ENCODE measurements around the gene FHIT.

FHIT gene

GRCh38 chr3:60065227-60065868 is 1185.9 kb downstream of the FHIT start:
- TF ChIP-seq POLR2AphosphoS5 (IDR thresholded peaks at IDR 0.05; ENCODE audit: low read depth, low read length): no peak
- TF ChIP-seq FOXP2 (optimal IDR thresholded peaks at IDR 0.05; ENCODE audit: borderline replicate concordance, extremely low read depth, extremely low read length, insufficient read depth): no peak
- no peak for TF ChIP-seq SIN3A (IDR thresholded peaks at IDR 0.05; ENCODE audit: borderline replicate concordance, insufficient read depth, low read length)
- no peak for TF ChIP-seq REST (IDR thresholded peaks at IDR 0.05; ENCODE audit: insufficient read depth in 1 of 2, low read depth in 2 of 2, low read length in 2 of 2)
- TF ChIP-seq TAF1 (IDR thresholded peaks at IDR 0.05; ENCODE audit: borderline replicate concordance, insufficient read depth, low read length): no peak

GRCh38 chr3:60064210-60065178 is 1186.8 kb downstream of the FHIT start:
- TF ChIP-seq POLR2AphosphoS5 (IDR thresholded peaks at IDR 0.05; ENCODE audit: low read depth, low read length) (no peak), FOXP2 (optimal IDR thresholded peaks at IDR 0.05; ENCODE audit: borderline replicate concordance, extremely low read depth, extremely low read length, insufficient read depth) (no peak), SIN3A (IDR thresholded peaks at IDR 0.05; ENCODE audit: borderline replicate concordance, insufficient read depth, low read length) (no peak), TAF1 (IDR thresholded peaks at IDR 0.05; ENCODE audit: borderline replicate concordance, insufficient read depth, low read length) (no peak), REST (IDR thresholded peaks at IDR 0.05; ENCODE audit: insufficient read depth in 1 of 2, low read depth in 2 of 2, low read length in 2 of 2) (no peak)

GRCh38 chr3:60056404-60056803 is 1194.8 kb downstream of the FHIT start:
- TF ChIP-seq FOXP2 (optimal IDR thresholded peaks at IDR 0.05; ENCODE audit: borderline replicate concordance, extremely low read depth, extremely low read length, insufficient read depth) (no peak), REST (IDR thresholded peaks at IDR 0.05; ENCODE audit: insufficient read depth in 1 of 2, low read depth in 2 of 2, low read length in 2 of 2) (no peak), TAF1 (IDR thresholded peaks at IDR 0.05; ENCODE audit: borderline replicate concordance, insufficient read depth, low read length) (no peak), SIN3A (IDR thresholded peaks at IDR 0.05; ENCODE audit: borderline replicate concordance, insufficient read depth, low read length) (no peak), POLR2AphosphoS5 (IDR thresholded peaks at IDR 0.05; ENCODE audit: low read depth, low read length) (no peak)

GRCh38 chr3:60055765-60056164 is 1195.5 kb downstream of the FHIT start:
- TF ChIP-seq FOXP2 (optimal IDR thresholded peaks at IDR 0.05; ENCODE audit: borderline replicate concordance, extremely low read depth, extremely low read length, insufficient read depth) (no peak), REST (IDR thresholded peaks at IDR 0.05; ENCODE audit: insufficient read depth in 1 of 2, low read depth in 2 of 2, low read length in 2 of 2) (no peak), SIN3A (IDR thresholded peaks at IDR 0.05; ENCODE audit: borderline replicate concordance, insufficient read depth, low read length) (no peak), POLR2AphosphoS5 (IDR thresholded peaks at IDR 0.05; ENCODE audit: low read depth, low read length) (no peak), TAF1 (IDR thresholded peaks at IDR 0.05; ENCODE audit: borderline replicate concordance, insufficient read depth, low read length) (no peak)
